Left ventricle myocardium inferior (tissue), 1 donor: Measurements from ENCODE around the gene SCYL1. TPM values are rescaled to one million over a fixed set of nuclear protein-coding genes. Genes with fewer than 3 reads are reported as not detected.

Experiments
- DNase-seq: peaks from one replicate; pipeline ENCODE4 v3.0.0-alpha.2; 2020
- H3K27ac ChIP-seq: fragments of 200-600 bp; replicated peaks from 2 replicates; pipeline ENCODE4 v1.8.0; 2021
- H3K27me3 ChIP-seq: fragments of 200-600 bp; 2 replicates; pipeline ENCODE4 v1.8.0; 2021; ENCODE audit warnings: low read depth
- H3K36me3 ChIP-seq: fragments of 200-600 bp; 2 replicates; pipeline ENCODE4 v1.8.0; 2021
- H3K4me1 ChIP-seq: fragments of 200-600 bp; 2 replicates; pipeline ENCODE4 v1.8.0; 2021
- H3K4me3 ChIP-seq: fragments of 200-600 bp; 2 replicates; pipeline ENCODE4 v1.8.0; 2021; ENCODE audit warnings: mild to moderate bottlenecking, moderate library complexity
- H3K9me3 ChIP-seq: fragments of 200-600 bp; replicated peaks from 2 replicates; pipeline ENCODE4 v1.8.0; 2021
- CTCF ChIP-seq: fragments of 200-600 bp; IDR thresholded peaks from 2 replicates; pipeline ENCODE4 v1.8.0; 2021; ENCODE audit warnings: antibody characterized with exemption, mild to moderate bottlenecking, borderline replicate concordance
- intact Hi-C: fragments of 100-400 bp; cut with micrococcal nuclease; formaldehyde crosslinking; loops from one replicate; pipeline ENCODE4 v1.11.0; 2022
- total RNA-seq: library from RNA; stranded (reverse); fragmentation: NEBNext Ultra II Directional; extraction: Animal tissue kit (Norgen Biotek cat#: 25700); gene quantifications from one replicate; pipeline ENCODE4 v1.2.1, GENCODE V29; 2021
- donor health status: DM: no; HTN: yes; CAD: no; lungs with severe emphysema.

Gene SCYL1
- total RNA-seq, 1 donor from 2014 or later: 60.2 TPM

GRCh38 chr11:65501186-65501471 is 23.8 kb upstream of the SCYL1 start:
- H3K9me3 ChIP-seq: no peaks in the 10 kb centered on the region
- DNase-seq: no peak
- no peak for TF ChIP-seq CTCF
- peaks cover 59% of the 10 kb centered on the region for H3K36me3 ChIP-seq
- H3K27me3 ChIP-seq: no peaks in the 10 kb centered on the region
- H3K27ac ChIP-seq: peak overlapping the region; percentile 99
- intact Hi-C loops: loop anchor here (5.0 kb wide), 1 partner anchor 79 kb away; the partner anchor contains the start of gene NEAT1
- H3K4me3 ChIP-seq: peak overlapping the region; percentile 89
- peaks cover 71% of the 10 kb centered on the region for H3K4me1 ChIP-seq

- Histone ChIP-seq H3K36me3 (peaks cover 64% of the 10 kb centered on the region), H3K27me3 (no peaks in the 10 kb centered on the region), H3K4me3 (peak overlapping the region; percentile 89), H3K4me1 (peaks cover 71% of the 10 kb centered on the region), H3K9me3 (no peaks in the 10 kb centered on the region), H3K27ac (peak overlapping the region; percentile 99)
- TF ChIP-seq CTCF: no peak
- DNase-seq: no peak
- intact Hi-C loops: loop anchor here (5.0 kb wide), 1 partner anchor 79 kb away; the partner anchor contains the start of gene NEAT1
These were observed 23.2 kb upstream of the SCYL1 start for GRCh38 chr11:65501472-65502273.

GRCh38 chr11:65502274-65502554 is 22.7 kb upstream of the SCYL1 start:
- no peaks in the 10 kb centered on the region for H3K27me3 ChIP-seq
- intact Hi-C loops: loop anchor here (5.0 kb wide), 1 partner anchor 80 kb away; the partner anchor contains the start of gene NEAT1
- H3K36me3 ChIP-seq: peaks cover 64% of the 10 kb centered on the region
- H3K27ac ChIP-seq: peak overlapping the region; percentile 99
- no peak for DNase-seq
- no peak for TF ChIP-seq CTCF
- H3K4me3 ChIP-seq: peak overlapping the region; percentile 89
- H3K4me1 ChIP-seq: peaks cover 72% of the 10 kb centered on the region
- no peaks in the 10 kb centered on the region for H3K9me3 ChIP-seq

DNA sequence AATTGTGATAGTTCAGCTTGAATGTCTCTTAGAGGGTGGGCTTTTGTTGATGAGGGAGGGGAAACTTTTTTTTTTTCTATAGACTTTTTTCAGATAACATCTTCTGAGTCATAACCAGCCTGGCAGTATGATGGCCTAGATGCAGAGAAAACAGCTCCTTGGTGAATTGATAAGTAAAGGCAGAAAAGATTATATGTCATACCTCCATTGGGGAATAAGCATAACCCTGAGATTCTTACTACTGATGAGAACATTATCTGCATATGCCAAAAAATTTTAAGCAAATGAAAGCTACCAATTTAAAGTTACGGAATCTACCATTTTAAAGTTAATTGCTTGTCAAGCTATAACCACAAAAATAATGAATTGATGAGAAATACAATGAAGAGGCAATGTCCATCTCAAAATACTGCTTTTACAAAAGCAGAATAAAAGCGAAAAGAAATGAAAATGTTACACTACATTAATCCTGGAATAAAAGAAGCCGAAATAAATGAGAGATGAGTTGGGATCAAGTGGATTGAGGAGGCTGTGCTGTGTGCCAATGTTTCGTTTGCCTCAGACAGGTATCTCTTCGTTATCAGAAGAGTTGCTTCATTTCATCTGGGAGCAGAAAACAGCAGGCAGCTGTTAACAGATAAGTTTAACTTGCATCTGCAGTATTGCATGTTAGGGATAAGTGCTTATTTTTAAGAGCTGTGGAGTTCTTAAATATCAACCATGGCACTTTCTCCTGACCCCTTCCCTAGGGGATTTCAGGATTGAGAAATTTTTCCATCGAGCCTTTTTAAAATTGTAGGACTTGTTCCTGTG is 22.1 kb upstream of the SCYL1 start:
- Histone ChIP-seq H3K27ac (peak overlapping the region; percentile 99), H3K4me3 (peak overlapping the region; percentile 89), H3K27me3 (no peaks in the 10 kb centered on the region), H3K4me1 (peaks cover 77% of the 10 kb centered on the region), H3K9me3 (no peaks in the 10 kb centered on the region), H3K36me3 (peaks cover 64% of the 10 kb centered on the region)
- DNase-seq: no peak
- intact Hi-C loops: loop anchor here (5.0 kb wide), 1 partner anchor 80 kb away; the partner anchor contains the start of gene NEAT1
- TF ChIP-seq CTCF: no peak

DNA sequence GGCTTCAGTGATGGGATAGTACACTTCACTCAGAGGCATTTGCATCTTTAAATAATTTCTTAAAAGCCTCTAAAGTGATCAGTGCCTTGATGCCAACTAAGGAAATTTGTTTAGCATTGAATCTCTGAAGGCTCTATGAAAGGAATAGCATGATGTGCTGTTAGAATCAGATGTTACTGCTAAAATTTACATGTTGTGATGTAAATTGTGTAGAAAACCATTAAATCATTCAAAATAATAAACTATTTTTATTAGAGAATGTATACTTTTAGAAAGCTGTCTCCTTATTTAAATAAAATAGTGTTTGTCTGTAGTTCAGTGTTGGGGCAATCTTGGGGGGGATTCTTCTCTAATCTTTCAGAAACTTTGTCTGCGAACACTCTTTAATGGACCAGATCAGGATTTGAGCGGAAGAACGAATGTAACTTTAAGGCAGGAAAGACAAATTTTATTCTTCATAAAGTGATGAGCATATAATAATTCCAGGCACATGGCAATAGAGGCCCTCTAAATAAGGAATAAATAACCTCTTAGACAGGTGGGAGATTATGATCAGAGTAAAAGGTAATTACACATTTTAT is 21.4 kb upstream of the SCYL1 start:
- intact Hi-C loops: loop anchor here (5.0 kb wide), 1 partner anchor 81 kb away; the partner anchor contains the start of gene NEAT1
- peaks cover 64% of the 10 kb centered on the region for H3K36me3 ChIP-seq

More for the DNA sequence above, 21.4 kb upstream of the SCYL1 start:
- Histone ChIP-seq H3K27me3 (no peaks in the 10 kb centered on the region), H3K4me3 (peak overlapping the region; percentile 89), H3K27ac (peak overlapping the region; percentile 99), H3K9me3 (no peaks in the 10 kb centered on the region), H3K4me1 (peaks cover 79% of the 10 kb centered on the region)
- TF ChIP-seq CTCF: no peak
- no peak for DNase-seq
